Measurements from ENCODE around the gene MINDY3.

Gene MINDY3

DNA sequence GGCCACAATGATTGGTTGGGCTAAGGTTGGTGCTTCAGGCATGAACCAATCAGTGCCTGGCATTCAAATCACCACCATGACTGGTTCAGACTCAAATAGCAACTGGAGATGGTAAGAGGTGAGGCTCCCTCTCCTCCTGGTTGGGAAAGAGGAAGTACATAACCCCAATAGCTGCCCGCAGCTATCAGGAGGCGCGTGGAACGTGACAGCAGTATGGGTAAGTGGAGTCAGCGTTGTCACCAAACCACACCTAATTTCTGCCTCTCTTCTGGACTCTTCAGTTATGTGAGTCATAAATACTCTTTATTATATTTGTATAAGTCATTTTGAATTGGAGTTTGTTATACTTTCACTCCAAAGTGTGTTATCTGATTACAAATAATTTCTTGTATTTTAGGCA is 122.7 kb downstream of the MINDY3 start:
- POLR2A ChIA-PET, result no interaction called here
- TF ChIP-seq SUZ12 (IDR thresholded peaks at IDR 0.05) (no peak), HDGF (IDR thresholded peaks at IDR 0.05; ENCODE audit: borderline replicate concordance) (no peak), SP1 (IDR thresholded peaks at IDR 0.05) (no peak), NFRKB (IDR thresholded peaks at IDR 0.05) (no peak), TARDBP (IDR thresholded peaks at IDR 0.05) (no peak), CTBP1 (IDR thresholded peaks at IDR 0.05; ENCODE audit: borderline replicate concordance) (no peak), ARNT (IDR thresholded peaks at IDR 0.05) (no peak)
- DNase-seq (ENCODE audit: extremely low spot score), result no peak
- CTCF ChIA-PET, result no interaction called here

DNA sequence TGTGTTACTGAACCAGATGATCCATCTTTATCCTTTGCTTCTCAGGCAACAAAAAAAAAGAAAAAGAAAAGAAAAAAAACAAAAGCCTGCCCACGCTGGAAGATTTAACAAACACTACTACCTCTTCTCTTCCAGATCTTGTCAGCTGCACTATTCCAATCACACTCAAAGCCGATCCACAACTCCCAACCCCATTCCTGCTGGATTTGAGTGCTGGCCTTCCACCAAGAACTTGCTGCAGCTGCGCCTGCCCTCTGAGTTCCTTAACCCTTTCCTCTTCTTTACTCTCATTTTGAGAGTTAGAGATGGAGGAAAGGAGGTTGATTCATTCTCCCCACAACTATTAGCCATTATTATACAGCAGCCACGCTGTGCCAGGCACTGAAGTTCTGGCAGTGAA is 124.5 kb downstream of the MINDY3 start:
- no peak for DNase-seq (ENCODE audit: extremely low spot score)
- POLR2A ChIA-PET, result no interaction called here
- TF ChIP-seq, protein P1, sequence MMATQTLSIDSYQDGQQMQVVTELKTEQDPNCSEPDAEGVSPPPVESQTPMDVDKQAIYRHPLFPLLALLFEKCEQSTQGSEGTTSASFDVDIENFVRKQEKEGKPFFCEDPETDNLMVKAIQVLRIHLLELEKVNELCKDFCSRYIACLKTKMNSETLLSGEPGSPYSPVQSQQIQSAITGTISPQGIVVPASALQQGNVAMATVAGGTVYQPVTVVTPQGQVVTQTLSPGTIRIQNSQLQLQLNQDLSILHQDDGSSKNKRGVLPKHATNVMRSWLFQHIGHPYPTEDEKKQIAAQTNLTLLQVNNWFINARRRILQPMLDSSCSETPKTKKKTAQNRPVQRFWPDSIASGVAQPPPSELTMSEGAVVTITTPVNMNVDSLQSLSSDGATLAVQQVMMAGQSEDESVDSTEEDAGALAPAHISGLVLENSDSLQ (IDR thresholded peaks at IDR 0.05), result no peak
- TF ChIP-seq ZNF384 (IDR thresholded peaks at IDR 0.05) (no peak), FOXA1 (IDR thresholded peaks at IDR 0.05) (no peak), SP1 (IDR thresholded peaks at IDR 0.05) (no peak), ARNT (IDR thresholded peaks at IDR 0.05) (no peak), NFRKB (IDR thresholded peaks at IDR 0.05) (no peak), L3MBTL2 (conservative IDR thresholded peaks at IDR 0.05) (no peak), HDGF (IDR thresholded peaks at IDR 0.05; ENCODE audit: borderline replicate concordance) (no peak), ELF4 (IDR thresholded peaks at IDR 0.05) (no peak), CTBP1 (IDR thresholded peaks at IDR 0.05; ENCODE audit: borderline replicate concordance) (no peak), FOXK2 (IDR thresholded peaks at IDR 0.05) (no peak)
- CTCF ChIA-PET, result no interaction called here

DNA sequence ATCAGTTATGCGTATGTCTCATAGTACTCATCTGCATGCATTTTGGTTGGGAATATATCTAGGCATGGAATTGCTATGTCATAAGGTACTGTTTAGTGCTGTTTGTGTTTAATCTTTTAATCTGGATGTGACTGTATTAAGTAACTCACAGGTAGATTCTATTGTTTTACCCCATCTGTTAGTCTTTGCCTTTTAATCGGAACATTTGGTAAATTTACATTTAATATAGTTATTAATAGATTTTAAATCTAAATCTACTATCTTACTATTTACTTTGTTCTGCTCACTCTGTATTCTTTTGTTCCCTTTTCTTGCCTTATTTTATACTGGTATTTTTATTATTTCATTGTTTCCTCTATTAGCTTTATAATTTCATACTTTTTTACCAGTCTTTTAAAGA is 130.0 kb downstream of the MINDY3 start:
- TF ChIP-seq L3MBTL2 (conservative IDR thresholded peaks at IDR 0.05) (no peak), TARDBP (IDR thresholded peaks at IDR 0.05) (no peak), LEF1 (IDR thresholded peaks at IDR 0.05; ENCODE audit: borderline replicate concordance) (no peak), CTBP1 (IDR thresholded peaks at IDR 0.05; ENCODE audit: borderline replicate concordance) (no peak), FOXM1 (IDR thresholded peaks at IDR 0.05; ENCODE audit: borderline replicate concordance) (no peak), NFRKB (IDR thresholded peaks at IDR 0.05) (no peak), SP1 (IDR thresholded peaks at IDR 0.05) (no peak), SUZ12 (IDR thresholded peaks at IDR 0.05) (no peak), FOXK2 (IDR thresholded peaks at IDR 0.05) (no peak), ZNF384 (IDR thresholded peaks at IDR 0.05) (no peak), FOXA1 (IDR thresholded peaks at IDR 0.05) (no peak), ELF4 (IDR thresholded peaks at IDR 0.05) (no peak), HDGF (IDR thresholded peaks at IDR 0.05; ENCODE audit: borderline replicate concordance) (no peak)
- TF ChIP-seq, protein P1 (IDR thresholded peaks at IDR 0.05), result no peak
- CTCF ChIA-PET, result interaction anchor here (0.9 kb wide), 1 partner anchor 302 kb away, joined by 4 read pairs; no protein-coding TSS in a partner anchor

DNA sequence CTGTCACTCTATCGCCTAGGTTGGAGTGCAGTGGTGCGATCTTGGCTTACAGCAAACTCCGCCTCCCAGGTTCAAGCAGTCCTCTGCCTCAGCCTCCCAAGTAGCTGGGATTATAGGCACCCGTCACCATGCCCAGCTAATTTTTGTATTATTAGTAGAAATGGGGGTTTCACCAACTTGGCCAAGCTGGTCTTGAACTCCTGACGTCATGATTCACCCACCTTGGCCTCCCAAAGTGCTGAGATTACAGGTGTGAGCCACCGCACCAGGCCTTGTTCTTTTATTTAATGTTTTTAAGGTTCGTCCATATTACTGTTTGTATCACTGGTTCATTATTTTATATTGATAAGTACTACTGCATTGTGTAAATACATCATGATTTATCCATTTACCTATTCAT is 130.4 kb downstream of the MINDY3 start:
- ChIA-PET CTCF (interaction anchor here (0.7 kb wide), 1 partner anchor 9 kb away, joined by 4 read pairs; no protein-coding TSS in a partner anchor), POLR2A (no interaction called here)
- TF ChIP-seq CTBP1 (IDR thresholded peaks at IDR 0.05; ENCODE audit: borderline replicate concordance), result no peak
- TF ChIP-seq ARNT (IDR thresholded peaks at IDR 0.05), result no peak
- TF ChIP-seq NFRKB (IDR thresholded peaks at IDR 0.05), result no peak
- TF ChIP-seq L3MBTL2 (conservative IDR thresholded peaks at IDR 0.05), result no peak
- TF ChIP-seq LEF1 (IDR thresholded peaks at IDR 0.05; ENCODE audit: borderline replicate concordance), result no peak
- TF ChIP-seq, protein P1 (IDR thresholded peaks at IDR 0.05), result no peak
- no peak for TF ChIP-seq FOXK2 (IDR thresholded peaks at IDR 0.05)
- TF ChIP-seq HDGF (IDR thresholded peaks at IDR 0.05; ENCODE audit: borderline replicate concordance), result no peak
- no peak for TF ChIP-seq TARDBP (IDR thresholded peaks at IDR 0.05)
- TF ChIP-seq BHLHE40 (IDR thresholded peaks at IDR 0.05; ENCODE audit: borderline replicate concordance), result no peak
- no peak for TF ChIP-seq SUZ12 (IDR thresholded peaks at IDR 0.05)
- TF ChIP-seq ELF4 (IDR thresholded peaks at IDR 0.05), result no peak
- TF ChIP-seq FOXA1 (IDR thresholded peaks at IDR 0.05), result no peak
- no peak for TF ChIP-seq SP1 (IDR thresholded peaks at IDR 0.05)
- no peak for TF ChIP-seq ZNF384 (IDR thresholded peaks at IDR 0.05)
- DNase-seq (ENCODE audit: extremely low spot score), result no peak

More for the DNA sequence above, 130.0 kb downstream of the MINDY3 start:
- POLR2A ChIA-PET, result no interaction called here
- no peak for DNase-seq (ENCODE audit: extremely low spot score)
